HUES64 (cell line): ENCODE data around the gene THSD4.

Source experiments
- H3K27ac ChIP-seq: 2 replicates; pipeline ENCODE4 v1.7.0; 2013; ENCODE audit warnings: low read depth, low read length, inconsistent platforms
- H3K27me3 ChIP-seq: 2 replicates; pipeline ENCODE4 v1.6.1; 2013; ENCODE audit warnings: mild to moderate bottlenecking, low read length; ENCODE audit not compliant: insufficient read depth
- H3K36me3 ChIP-seq: 2 replicates; pipeline ENCODE4 v1.6.1; 2013; ENCODE audit warnings: mild to moderate bottlenecking, low read length; ENCODE audit not compliant: insufficient read depth
- H3K4me1 ChIP-seq: 2 replicates; pipeline ENCODE4 v1.6.1; 2013; ENCODE audit warnings: mild to moderate bottlenecking, low read length, moderate library complexity; ENCODE audit not compliant: insufficient read depth
- H3K4me3 ChIP-seq: 2 replicates; pipeline ENCODE4 v1.5.1; 2013; ENCODE audit warnings: mild to moderate bottlenecking, low read length, moderate library complexity
- H3K9ac ChIP-seq: 2 replicates; pipeline ENCODE4 v1.6.1; 2013; ENCODE audit warnings: mild to moderate bottlenecking, low read depth, low read length
- H3K9me3 ChIP-seq: 2 replicates; pipeline ENCODE4 v1.6.1; 2013; ENCODE audit warnings: low read depth, low read length; ENCODE audit not compliant: insufficient read depth
- WGBS: fragments of 150-250, 120-280 bp; methylation state at CpG from one replicate; pipeline ENCODE4 v1.1.7; 2013; ENCODE audit warnings: missing lambda C conversion rate; 5-methylcytosine and 5-hydroxymethylcytosine counted together

THSD4 gene

DNA sequence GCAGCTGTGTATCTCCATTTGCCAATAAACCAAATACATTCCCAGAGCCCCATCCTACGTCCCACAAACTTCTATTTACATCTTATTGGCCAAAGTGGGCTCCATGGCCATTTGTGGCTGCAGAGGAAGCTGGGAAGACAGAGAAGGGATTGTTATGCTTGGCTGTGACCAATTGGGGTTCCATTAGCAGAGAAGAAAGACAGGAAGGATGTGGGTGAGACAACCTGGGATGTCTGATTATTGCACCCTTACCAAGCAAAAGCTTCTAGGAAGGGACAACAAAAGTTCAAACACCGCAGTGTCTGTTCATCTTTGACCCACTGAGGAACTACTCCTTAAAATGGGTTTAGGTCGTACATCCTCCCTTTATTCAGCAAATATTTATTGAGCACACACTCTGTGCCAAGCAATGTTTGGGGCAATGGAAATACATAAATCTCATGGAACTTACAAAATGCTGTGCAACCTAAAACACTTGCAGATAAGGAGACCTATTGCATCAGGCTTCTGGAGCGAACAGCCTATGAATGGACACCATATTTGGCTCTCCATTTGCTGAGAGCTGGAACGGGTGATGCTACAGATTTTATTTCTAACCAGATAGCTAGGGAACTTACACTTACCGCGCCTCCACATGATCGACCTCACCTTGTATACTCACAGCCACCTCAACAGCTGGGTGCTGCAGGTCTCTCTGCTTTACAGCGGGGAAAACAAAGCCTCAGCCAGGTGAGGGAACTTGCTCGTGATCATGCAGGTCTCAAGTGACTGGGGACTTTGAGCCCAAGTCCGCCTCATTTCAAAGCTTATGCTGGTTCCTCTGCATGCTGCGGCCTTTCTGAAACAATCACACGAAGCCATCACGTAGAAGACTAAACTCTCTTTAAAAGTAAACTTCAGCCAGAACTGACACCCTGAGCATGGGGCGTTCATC is 673.6 kb downstream of the THSD4 start:
- no peak overlapping the region for H3K4me3 ChIP-seq
- 93% methylated on average over 15 of the region's 15 CpGs for WGBS

DNA sequence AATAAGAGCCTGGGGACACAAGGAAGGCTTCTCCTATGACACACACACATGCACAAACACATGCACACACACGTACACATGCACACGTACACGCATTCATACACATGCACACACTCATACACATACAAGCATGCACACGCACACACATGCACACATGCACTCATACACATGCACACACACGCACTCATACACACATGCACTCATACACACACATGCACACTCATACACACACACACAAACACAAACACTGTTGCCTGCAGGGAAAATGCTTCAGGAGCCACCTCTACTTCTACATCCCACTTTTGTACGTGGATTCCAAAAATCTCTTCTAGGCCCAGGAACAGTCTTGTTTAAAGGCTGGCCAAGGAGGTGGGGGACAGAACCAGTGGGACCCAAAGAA is 674.3 kb downstream of the THSD4 start:
- no peak overlapping the region for H3K4me3 ChIP-seq
- no peaks in the 10 kb centered on the region for H3K27me3 ChIP-seq
- no peak overlapping the region for H3K9ac ChIP-seq
- no peaks in the 10 kb centered on the region for H3K4me1 ChIP-seq
- H3K36me3 ChIP-seq = no peaks in the 10 kb centered on the region
- WGBS = 91% methylated on average over 6 of the region's 6 CpGs
- no peaks in the 10 kb centered on the region for H3K9me3 ChIP-seq
- no peak overlapping the region for H3K27ac ChIP-seq

More for the DNA sequence above, 673.6 kb downstream of the THSD4 start:
- no peaks in the 10 kb centered on the region for H3K36me3 ChIP-seq
- no peaks in the 10 kb centered on the region for H3K9me3 ChIP-seq
- no peak overlapping the region for H3K27ac ChIP-seq
- H3K4me1 ChIP-seq = no peaks in the 10 kb centered on the region
- no peaks in the 10 kb centered on the region for H3K27me3 ChIP-seq
- no peak overlapping the region for H3K9ac ChIP-seq

DNA sequence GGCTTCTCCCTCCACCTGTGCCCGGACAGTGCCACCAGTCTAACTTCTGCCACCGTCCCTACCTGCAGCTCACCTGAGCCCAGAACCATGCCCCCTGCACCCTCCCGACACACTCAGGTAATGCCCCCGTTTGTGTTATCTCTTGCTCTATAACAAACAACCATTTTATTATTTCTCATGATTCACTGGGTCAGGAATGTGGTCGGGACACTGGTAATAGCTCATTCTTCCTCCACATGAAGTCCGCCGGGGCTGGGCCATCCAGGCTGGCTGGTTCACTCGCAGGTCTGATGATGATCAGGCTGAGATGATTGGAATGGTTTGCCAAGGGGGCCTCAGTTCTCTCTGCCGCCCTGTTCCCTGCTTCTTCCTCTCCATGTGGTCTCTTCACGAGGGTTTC is 674.8 kb downstream of the THSD4 start:
- Histone ChIP-seq H3K4me3 (no peak overlapping the region), H3K36me3 (no peaks in the 10 kb centered on the region), H3K9me3 (no peaks in the 10 kb centered on the region), H3K27me3 (no peaks in the 10 kb centered on the region), H3K9ac (no peak overlapping the region), H3K4me1 (no peaks in the 10 kb centered on the region), H3K27ac (no peak overlapping the region)
- 96% methylated on average over 10 of the region's 10 CpGs for WGBS

DNA sequence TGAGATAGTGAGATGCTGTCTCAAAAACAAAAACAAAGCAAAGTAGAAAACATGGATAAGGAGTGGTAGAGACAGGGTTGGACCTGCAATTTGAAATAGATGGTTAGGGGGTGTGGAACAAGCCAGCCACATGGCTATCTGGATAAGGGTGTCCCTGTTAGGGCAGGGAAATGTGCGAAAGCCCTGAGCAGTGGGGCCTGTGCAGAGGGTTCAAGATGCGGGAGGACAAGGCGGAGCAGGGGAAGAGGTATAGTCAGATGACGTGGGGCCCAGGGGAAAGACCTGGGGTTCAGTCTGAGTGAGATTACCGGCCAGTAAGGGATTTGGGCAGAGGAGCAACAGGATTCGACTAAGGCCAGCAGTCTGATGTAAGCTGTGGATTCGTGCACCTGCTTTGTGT is 676.7 kb downstream of the THSD4 start:
- Histone ChIP-seq H3K9me3 (no peaks in the 10 kb centered on the region), H3K9ac (no peak overlapping the region), H3K27me3 (no peaks in the 10 kb centered on the region), H3K27ac (no peak overlapping the region), H3K4me1 (no peaks in the 10 kb centered on the region), H3K4me3 (no peak overlapping the region), H3K36me3 (no peaks in the 10 kb centered on the region)
- WGBS = 93% methylated on average over 7 of the region's 7 CpGs

DNA sequence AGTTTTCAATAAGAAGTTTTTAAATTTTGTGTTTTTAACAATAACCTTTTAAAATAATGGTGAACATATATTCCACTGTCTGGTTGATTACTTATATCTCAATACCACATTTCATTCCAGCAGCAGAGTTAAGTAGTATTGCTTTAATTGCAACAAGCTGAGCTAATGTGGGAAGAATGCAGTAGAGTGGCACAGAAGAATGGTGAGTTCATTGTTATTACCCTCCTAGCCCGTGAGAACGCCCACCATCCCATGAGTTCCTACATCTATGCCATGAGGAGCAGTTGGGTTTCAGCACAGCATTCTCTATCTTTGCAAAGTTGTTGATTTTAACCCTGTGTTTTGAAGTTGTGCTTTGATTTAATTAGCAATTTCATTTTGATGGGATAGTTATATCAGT is 677.2 kb downstream of the THSD4 start:
- Histone ChIP-seq H3K4me3 (no peak overlapping the region), H3K9ac (no peak overlapping the region), H3K27me3 (no peaks in the 10 kb centered on the region), H3K27ac (no peak overlapping the region), H3K36me3 (no peaks in the 10 kb centered on the region), H3K4me1 (no peaks in the 10 kb centered on the region), H3K9me3 (no peaks in the 10 kb centered on the region)
- WGBS = 95% methylated on average over 2 of the region's 2 CpGs

DNA sequence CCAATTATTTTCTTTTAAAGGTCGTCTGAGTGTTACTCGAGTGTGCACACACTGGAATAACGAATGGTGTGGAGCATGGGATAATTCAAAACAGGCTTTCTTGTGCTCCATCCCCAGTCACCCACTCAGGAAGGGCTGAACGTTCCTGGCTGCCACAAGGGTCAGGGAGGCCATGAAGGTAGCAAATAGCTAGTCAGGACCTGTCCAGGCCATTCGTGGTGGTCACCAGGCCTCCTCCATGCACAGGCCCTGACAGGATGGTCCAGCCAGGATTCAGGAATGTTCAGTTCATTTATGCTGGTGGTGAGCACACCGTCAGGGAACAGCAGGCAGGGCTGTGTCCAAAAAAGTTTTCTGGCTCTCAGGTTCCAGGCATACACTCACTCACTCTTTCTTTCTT is 683.4 kb downstream of the THSD4 start:
- no peak overlapping the region for H3K4me3 ChIP-seq

DNA sequence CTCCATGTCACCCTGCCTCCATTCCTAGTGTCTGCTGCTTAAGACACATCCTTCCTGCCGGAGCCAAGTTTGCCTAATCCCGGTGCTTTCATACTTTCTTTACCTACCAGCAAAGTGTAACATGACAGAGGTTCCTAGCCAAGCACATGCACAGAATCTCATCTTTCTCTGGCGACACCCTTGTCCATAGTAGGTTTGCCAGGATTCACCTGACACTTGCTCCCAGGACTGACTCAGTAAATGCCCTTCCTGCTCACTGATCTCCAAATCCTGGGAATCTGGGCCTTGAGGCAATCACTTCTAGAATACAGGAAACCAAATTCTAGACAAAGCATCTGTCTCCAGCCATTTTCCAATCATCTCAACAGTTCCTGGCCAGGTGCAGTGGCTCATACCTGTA is 684.9 kb downstream of the THSD4 start:
- Histone ChIP-seq H3K9ac (no peak overlapping the region), H3K9me3 (no peaks in the 10 kb centered on the region), H3K4me1 (no peaks in the 10 kb centered on the region), H3K36me3 (no peaks in the 10 kb centered on the region), H3K27me3 (no peaks in the 10 kb centered on the region), H3K27ac (no peak overlapping the region), H3K4me3 (no peak overlapping the region)
- WGBS = 96% methylated on average over 3 of the region's 3 CpGs

More for the DNA sequence above, 683.4 kb downstream of the THSD4 start:
- H3K9me3 ChIP-seq = no peaks in the 10 kb centered on the region
- H3K27me3 ChIP-seq = no peaks in the 10 kb centered on the region
- H3K36me3 ChIP-seq = no peaks in the 10 kb centered on the region
- WGBS = 92% methylated on average over 6 of the region's 6 CpGs
- no peak overlapping the region for H3K9ac ChIP-seq
- no peak overlapping the region for H3K27ac ChIP-seq
- H3K4me1 ChIP-seq = no peaks in the 10 kb centered on the region

DNA sequence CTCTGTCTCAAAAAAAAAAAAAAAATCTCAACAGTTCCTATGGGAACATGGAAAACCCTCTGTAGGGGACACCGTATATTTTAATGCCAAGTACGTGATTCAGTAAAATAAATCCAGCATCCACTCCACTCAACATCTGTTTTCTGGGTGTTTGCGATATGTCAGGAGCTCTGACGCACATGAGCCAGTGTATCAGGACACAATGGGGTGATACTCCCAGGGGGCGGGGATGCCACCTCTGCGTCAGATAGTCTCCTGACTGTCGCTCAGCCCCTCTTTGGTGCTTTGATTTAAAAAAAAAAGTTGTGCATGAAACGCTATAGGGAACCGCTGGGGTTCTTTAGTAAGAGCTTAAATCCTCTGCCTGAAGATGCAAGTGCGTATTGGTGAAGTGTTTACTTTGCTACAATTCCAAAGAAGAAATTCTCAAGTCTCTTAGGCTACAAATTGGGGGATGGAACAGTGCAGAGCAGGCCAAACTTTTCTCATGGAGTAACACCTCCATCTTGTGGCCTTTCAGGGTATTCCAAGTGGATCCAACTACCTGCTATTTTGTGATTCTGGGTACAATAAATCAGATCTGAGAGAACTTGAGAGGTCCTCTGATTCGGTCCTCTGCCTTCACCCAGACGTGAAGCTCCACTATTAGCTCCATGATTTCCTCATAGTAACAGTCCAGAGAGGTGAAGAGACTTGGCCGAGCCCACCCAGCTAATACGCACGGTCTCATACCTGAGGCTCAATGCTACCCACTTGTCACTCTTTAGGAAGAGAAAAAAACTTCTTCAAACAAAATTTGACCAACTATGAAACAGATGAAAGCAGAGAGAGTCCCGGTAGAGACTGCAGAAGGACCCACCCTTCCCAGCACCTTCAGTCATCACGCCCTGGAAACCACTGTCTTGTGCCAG is 685.8 kb downstream of the THSD4 start:
- WGBS = 67% methylated on average over 17 of the region's 17 CpGs
- H3K4me1 ChIP-seq = no peaks in the 10 kb centered on the region
- H3K4me3 ChIP-seq = no peak overlapping the region
- no peaks in the 10 kb centered on the region for H3K27me3 ChIP-seq
- no peaks in the 10 kb centered on the region for H3K36me3 ChIP-seq
- H3K27ac ChIP-seq = no peak overlapping the region
- H3K9ac ChIP-seq = no peak overlapping the region
- no peaks in the 10 kb centered on the region for H3K9me3 ChIP-seq

DNA sequence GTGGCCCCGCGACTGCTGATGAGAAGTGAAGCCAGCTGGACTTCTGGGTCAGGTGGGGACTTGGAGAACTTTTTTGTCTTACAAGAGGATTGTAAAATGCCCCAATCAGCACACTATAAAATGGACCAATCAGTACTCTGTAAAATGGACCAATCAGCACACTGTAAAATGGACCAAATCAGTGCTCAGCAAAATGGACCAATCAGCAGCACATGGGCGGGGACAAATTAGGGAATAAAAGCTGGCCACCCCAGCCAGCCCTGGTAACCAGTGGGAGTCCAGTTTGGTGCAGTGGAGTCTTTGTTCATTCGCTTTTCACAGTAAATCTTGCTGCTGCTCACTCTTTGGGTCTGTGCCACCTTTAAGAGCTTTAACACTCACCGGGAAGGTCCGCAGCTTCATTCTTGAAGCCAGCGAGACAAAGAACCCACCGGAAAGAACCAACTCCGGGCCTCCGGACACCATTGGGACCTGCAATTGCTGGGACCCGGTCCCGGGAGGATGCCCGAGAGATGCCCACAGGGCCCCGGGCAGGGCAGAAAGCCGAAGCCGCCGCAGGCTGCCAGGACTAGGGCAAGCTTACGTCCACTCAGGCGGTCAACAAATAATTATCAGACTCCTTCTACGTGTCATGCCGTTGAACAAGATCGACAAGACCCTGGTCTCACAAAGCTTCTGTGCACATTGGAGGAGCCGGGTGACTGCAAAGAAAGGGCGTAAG is 686.8 kb downstream of the THSD4 start:
- Histone ChIP-seq H3K9ac (no peak overlapping the region), H3K27me3 (no peaks in the 10 kb centered on the region), H3K36me3 (no peaks in the 10 kb centered on the region), H3K4me3 (no peak overlapping the region), H3K4me1 (peaks cover 6% of the 10 kb centered on the region), H3K27ac (no peak overlapping the region), H3K9me3 (no peaks in the 10 kb centered on the region)
- 95% methylated on average over 22 of the region's 24 CpGs for WGBS

DNA sequence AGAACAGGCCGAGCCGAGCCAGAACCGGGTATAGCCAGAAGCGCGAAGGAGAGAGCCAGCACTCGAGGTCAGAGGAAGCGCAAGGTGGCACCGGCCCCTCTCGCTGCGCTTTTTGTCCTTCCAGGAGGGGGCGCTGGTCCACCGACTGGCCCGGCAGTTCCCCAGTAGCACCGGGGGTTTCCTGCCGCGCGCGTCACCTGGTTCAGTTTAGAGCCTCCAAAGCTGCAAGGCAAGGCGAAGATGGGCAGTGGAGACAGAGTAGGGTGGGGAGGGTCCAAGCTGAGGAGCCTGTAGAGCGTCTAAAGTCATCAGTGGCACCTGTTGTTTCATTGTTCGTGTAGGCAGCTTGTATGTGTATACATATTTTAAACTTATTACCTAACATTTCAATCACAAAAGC is 687.5 kb downstream of the THSD4 start:
- WGBS = 90% methylated on average over 20 of the region's 21 CpGs
- no peak overlapping the region for H3K27ac ChIP-seq

DNA sequence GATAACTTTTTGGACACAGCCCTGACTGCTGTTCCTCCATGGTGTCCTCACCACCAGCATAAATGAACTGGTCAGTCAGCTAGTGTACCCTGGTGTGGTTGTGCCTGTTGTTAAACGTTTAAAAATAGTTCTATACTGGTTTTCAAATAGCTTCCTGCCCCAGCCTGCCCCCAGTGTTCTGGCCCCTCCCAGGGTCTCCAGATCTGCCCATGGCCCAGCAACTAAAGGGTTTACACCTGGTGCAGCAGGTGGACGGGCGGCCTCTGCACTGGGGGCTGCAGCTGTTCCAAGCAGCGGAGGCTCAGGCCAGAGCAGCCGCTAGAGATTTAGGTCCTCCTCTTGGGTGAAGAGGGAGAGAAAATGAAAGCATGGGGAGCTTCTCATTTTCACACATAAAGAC is 689.0 kb downstream of the THSD4 start:
- 84% methylated on average over 5 of the region's 5 CpGs for WGBS
- H3K27ac ChIP-seq = no peak overlapping the region
- no peaks in the 10 kb centered on the region for H3K9me3 ChIP-seq
- H3K4me1 ChIP-seq = peaks cover 20% of the 10 kb centered on the region
- H3K27me3 ChIP-seq = no peaks in the 10 kb centered on the region
- no peaks in the 10 kb centered on the region for H3K36me3 ChIP-seq
- H3K9ac ChIP-seq = no peak overlapping the region
- H3K4me3 ChIP-seq = no peak overlapping the region

More for the DNA sequence above, 687.5 kb downstream of the THSD4 start:
- Histone ChIP-seq H3K4me1 (peaks cover 13% of the 10 kb centered on the region), H3K9ac (no peak overlapping the region), H3K9me3 (no peaks in the 10 kb centered on the region), H3K27me3 (no peaks in the 10 kb centered on the region), H3K4me3 (no peak overlapping the region), H3K36me3 (no peaks in the 10 kb centered on the region)
